ENCODE data around the gene AGPS.

Gene AGPS

DNA sequence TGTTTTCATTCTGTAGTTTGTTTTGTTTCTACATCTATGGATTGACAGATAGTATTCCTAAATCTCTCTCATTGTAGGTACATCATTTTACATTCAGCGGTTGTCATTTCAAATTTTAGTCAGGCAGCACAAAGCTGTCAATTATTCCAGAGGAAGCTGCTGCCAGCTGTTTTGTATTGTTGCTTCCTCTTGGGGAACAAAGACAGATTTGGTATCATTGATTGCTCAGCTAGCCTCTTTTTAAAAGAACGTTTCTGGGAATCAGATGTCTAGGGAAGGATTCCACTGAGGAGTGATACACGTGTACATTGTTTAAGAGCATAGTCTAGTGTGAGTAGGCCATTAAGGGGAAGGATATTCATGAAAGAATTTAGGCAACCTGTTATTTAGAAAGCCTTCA lies 145.8 kb downstream of the AGPS start:
- no peak for DNase-seq
- no peaks in the 10 kb centered on the region for H3K4me1 ChIP-seq (ENCODE audit: insufficient read depth, low read length)
- H3K79me2 ChIP-seq (ENCODE audit: insufficient read depth, low read length) = no peaks in the 10 kb centered on the region
- no peak overlapping the region for H3K27ac ChIP-seq (ENCODE audit: low read length)
- H3K9ac ChIP-seq (ENCODE audit: low read depth, low read length) = no peak overlapping the region
- no peaks in the 10 kb centered on the region for H3K27me3 ChIP-seq (ENCODE audit: insufficient read depth, low read length, poor library complexity)
- TF ChIP-seq EZH2 (IDR thresholded peaks at IDR 0.05; ENCODE audit: borderline replicate concordance, low read depth, low read length, severe bottlenecking) = no peak
- TF ChIP-seq CTCF (IDR thresholded peaks at IDR 0.05; ENCODE audit: borderline replicate concordance, extremely low read depth, low read length, poor library complexity, severe bottlenecking) = no peak
- peaks cover 14% of the 10 kb centered on the region; the same call in 1 of the 2 replicates for H3K36me3 ChIP-seq (ENCODE audit: insufficient read depth, low read length)
- ATAC-seq (ENCODE audit: insufficient read depth, low read depth) = no peak
- H3K4me2 ChIP-seq (ENCODE audit: insufficient read depth, low read length) = no peak overlapping the region
- H3K9me3 ChIP-seq (ENCODE audit: insufficient read depth, low read length, severe bottlenecking) = no peaks in the 10 kb centered on the region
- no peak overlapping the region for H3K4me3 ChIP-seq (ENCODE audit: low read depth in 1 of 2, low read length in 2 of 2)
- H2AFZ ChIP-seq (ENCODE audit: low read depth, low read length) = no peak overlapping the region
- H4K20me1 ChIP-seq (ENCODE audit: insufficient read depth, low read length) = no peaks in the 10 kb centered on the region

DNA sequence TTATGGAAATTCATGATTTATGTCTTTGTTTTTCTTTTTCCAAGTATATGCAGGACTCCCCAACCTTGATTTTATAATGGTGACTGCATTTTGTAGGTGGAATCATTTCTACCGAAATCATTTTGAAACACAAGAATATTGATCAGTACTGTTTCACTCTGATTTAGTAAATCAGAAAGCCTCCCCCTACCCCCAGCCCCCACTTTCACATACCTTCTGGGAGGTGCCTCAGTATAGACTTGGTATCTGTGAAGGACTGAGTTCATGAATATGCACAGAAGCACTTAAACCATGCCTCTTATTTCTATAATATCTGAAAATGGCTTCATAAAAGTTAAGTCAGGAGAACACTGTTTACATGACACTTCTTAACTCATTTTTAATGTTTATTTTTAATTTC lies 147.7 kb downstream of the AGPS start:
- H3K4me2 ChIP-seq (ENCODE audit: insufficient read depth, low read length) = no peak overlapping the region
- H3K36me3 ChIP-seq (ENCODE audit: insufficient read depth, low read length) = peaks cover 14% of the 10 kb centered on the region; the same call in 1 of the 2 replicates
- no peak overlapping the region for H3K9ac ChIP-seq (ENCODE audit: low read depth, low read length)
- ATAC-seq (ENCODE audit: insufficient read depth, low read depth) = no peak
- no peaks in the 10 kb centered on the region for H3K27me3 ChIP-seq (ENCODE audit: insufficient read depth, low read length, poor library complexity)
- H3K9me3 ChIP-seq (ENCODE audit: insufficient read depth, low read length, severe bottlenecking) = peaks cover 5% of the 10 kb centered on the region
- H3K4me3 ChIP-seq (ENCODE audit: low read depth in 1 of 2, low read length in 2 of 2) = no peak overlapping the region
- DNase-seq = no peak
- no peaks in the 10 kb centered on the region for H3K79me2 ChIP-seq (ENCODE audit: insufficient read depth, low read length)
- no peak overlapping the region for H2AFZ ChIP-seq (ENCODE audit: low read depth, low read length)
- no peak overlapping the region for H3K27ac ChIP-seq (ENCODE audit: low read length)
- no peaks in the 10 kb centered on the region for H4K20me1 ChIP-seq (ENCODE audit: insufficient read depth, low read length)
- TF ChIP-seq EZH2 (IDR thresholded peaks at IDR 0.05; ENCODE audit: borderline replicate concordance, low read depth, low read length, severe bottlenecking) (no peak), CTCF (IDR thresholded peaks at IDR 0.05; ENCODE audit: borderline replicate concordance, extremely low read depth, low read length, poor library complexity, severe bottlenecking) (no peak)
- no peaks in the 10 kb centered on the region for H3K4me1 ChIP-seq (ENCODE audit: insufficient read depth, low read length)

- Histone ChIP-seq H3K79me2 (ENCODE audit: insufficient read depth, low read length) (no peaks in the 10 kb centered on the region), H3K27me3 (ENCODE audit: insufficient read depth, low read length, poor library complexity) (no peaks in the 10 kb centered on the region), H3K4me2 (ENCODE audit: insufficient read depth, low read length) (no peak overlapping the region), H3K9me3 (ENCODE audit: insufficient read depth, low read length, severe bottlenecking) (peaks cover 11% of the 10 kb centered on the region), H3K4me1 (ENCODE audit: insufficient read depth, low read length) (no peaks in the 10 kb centered on the region), H2AFZ (ENCODE audit: low read depth, low read length) (no peak overlapping the region), H3K9ac (ENCODE audit: low read depth, low read length) (no peak overlapping the region), H3K4me3 (ENCODE audit: low read depth in 1 of 2, low read length in 2 of 2) (no peak overlapping the region), H3K27ac (ENCODE audit: low read length) (no peak overlapping the region), H3K36me3 (ENCODE audit: insufficient read depth, low read length) (peaks cover 8% of the 10 kb centered on the region; the same call in 1 of the 2 replicates), H4K20me1 (ENCODE audit: insufficient read depth, low read length) (no peaks in the 10 kb centered on the region)
- DNase-seq (no peak), ATAC-seq (ENCODE audit: insufficient read depth, low read depth) (no peak)
- TF ChIP-seq EZH2 (IDR thresholded peaks at IDR 0.05; ENCODE audit: borderline replicate concordance, low read depth, low read length, severe bottlenecking) = no peak
- no peak for TF ChIP-seq CTCF (IDR thresholded peaks at IDR 0.05; ENCODE audit: borderline replicate concordance, extremely low read depth, low read length, poor library complexity, severe bottlenecking)
These were observed 148.9 kb downstream of the AGPS start for GRCh38 chr2:177541258-177541991.

All from DND-41 (cell line).